Forelimb muscle (tissue), 1 donor: ENCODE measurements around the gene CD84. TPM values are rescaled to one million over a fixed set of nuclear protein-coding genes. Genes with fewer than 3 reads are reported as not detected.
"Not testable (repeated sequence)": the region's sequence is repeated elsewhere in the genome, so short reads cannot be mapped to it uniquely, and the experiment has no call there.

Source experiments
- DNase-seq: peaks from one replicate; pipeline ENCODE4 v3.0.0-alpha.2; 2013; ENCODE audit warnings: low read depth
- polyA plus RNA-seq: library from polyadenylated mRNA; unstranded; fragments of 120-200 nt; gene quantifications from one replicate; pipeline ENCODE4 v1.2.1, GENCODE V29; 2013; ENCODE audit not compliant: insufficient read length

CD84 gene
- polyA plus RNA-seq, 1 donor: 1.5 TPM

- DNase-seq: not testable (repeated sequence)
These were observed 61.8 kb downstream of the CD84 start for GRCh38 chr1:160517519-160517918.

GRCh38 chr1:160515908-160516307 is 63.4 kb downstream of the CD84 start:
- DNase-seq: not testable (repeated sequence)

DNA sequence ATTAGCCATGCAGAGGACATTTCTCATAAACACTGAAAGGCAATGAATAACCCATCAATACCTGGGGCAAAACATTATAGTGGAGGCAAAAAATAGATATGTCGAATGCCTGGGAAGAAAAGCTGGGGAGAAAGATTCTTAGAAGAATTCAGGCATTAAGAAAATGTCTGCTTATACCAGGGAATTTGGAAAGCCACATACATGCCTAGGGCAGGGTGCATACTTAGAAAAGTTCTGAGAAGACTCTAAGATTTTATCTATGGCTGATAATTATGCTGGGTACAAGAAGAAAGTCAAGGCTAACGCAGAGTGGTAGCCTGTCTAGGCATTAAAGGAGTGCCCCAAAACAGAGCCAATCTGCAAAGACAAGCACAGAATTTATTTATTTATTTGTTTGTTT is 74.6 kb downstream of the CD84 start:
- no peak for DNase-seq

GRCh38 chr1:160503087-160503486 is 76.2 kb downstream of the CD84 start:
- DNase-seq: no peak

- DNase-seq: no peak
These were observed 78.8 kb downstream of the CD84 start for GRCh38 chr1:160500321-160500990.

GRCh38 chr1:160499631-160500030 is 79.7 kb downstream of the CD84 start:
- peak; percentile 13 for DNase-seq

DNA sequence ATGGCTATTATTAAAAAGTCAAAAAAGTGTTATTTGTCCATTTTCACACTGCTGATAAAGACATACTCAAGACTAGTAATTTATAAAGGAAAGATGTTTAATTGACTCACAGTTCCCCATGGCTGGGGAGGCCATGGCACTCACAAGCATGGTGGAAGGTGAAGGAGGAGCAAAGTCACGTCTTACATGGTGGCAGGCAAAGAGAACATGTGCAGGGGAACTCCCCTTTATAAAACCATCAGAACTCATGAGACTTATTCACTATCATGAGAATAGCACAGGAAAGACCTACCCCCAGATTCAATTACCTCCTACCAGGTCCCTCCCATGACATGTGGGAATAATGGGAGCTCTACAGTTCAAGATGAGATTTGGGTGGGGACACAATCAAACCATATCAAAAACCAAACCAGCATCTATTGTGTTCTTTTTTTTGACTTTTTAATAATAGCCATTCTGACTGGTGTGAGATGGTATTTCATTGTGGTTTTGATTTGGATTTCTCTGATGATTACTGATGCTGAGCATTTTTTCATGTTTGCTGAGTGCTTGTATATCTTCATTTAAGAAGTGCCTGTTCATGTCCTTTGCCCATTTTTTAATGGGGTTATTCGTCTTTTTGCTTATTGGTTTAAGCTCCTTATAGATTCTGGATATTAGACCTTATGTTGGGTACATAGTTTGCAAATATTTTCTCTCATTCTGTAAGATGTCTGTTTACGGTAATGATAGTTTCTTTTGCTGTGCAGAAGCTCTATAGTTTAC is 80.8 kb downstream of the CD84 start:
- not testable (repeated sequence) for DNase-seq

GRCh38 chr1:160496334-160496733 is 83.0 kb downstream of the CD84 start:
- DNase-seq: no peak

GRCh38 chr1:160494620-160495019 is 84.7 kb downstream of the CD84 start:
- DNase-seq: no peak

- no peak for DNase-seq
These were observed 86.7 kb downstream of the CD84 start for GRCh38 chr1:160492617-160493016.

GRCh38 chr1:160491981-160492380 is 87.3 kb downstream of the CD84 start:
- DNase-seq: no peak

Other genes starting within 250 kb of the CD84 start
- 126 TPM for gene COPA, start 236.2 kb downstream of the CD84 start, polyA plus RNA-seq
- 95.4 TPM for gene NCSTN, start 236.1 kb downstream of the CD84 start, polyA plus RNA-seq
- gene NHLH1, start 212.4 kb downstream of the CD84 start, polyA plus RNA-seq: 0.59 TPM
- gene VANGL2, start 178.9 kb downstream of the CD84 start, polyA plus RNA-seq: 8.6 TPM
- 0.16 TPM for gene SLAMF6, start 56.2 kb downstream of the CD84 start, polyA plus RNA-seq
- 0.05 TPM for gene SLAMF1, start 67.5 kb upstream of the CD84 start, polyA plus RNA-seq
- gene CD48, start 132.3 kb upstream of the CD84 start, polyA plus RNA-seq: 1.9 TPM
- 0.46 TPM for gene SLAMF7, start 159.8 kb upstream of the CD84 start, polyA plus RNA-seq
- 0.34 TPM for gene LY9, start 216.7 kb upstream of the CD84 start, polyA plus RNA-seq